IMR-90 (cell line): ENCODE results near the gene MINDY3. TPM values are rescaled to one million over a fixed set of nuclear protein-coding genes. Genes with fewer than 3 reads are reported as not detected.

Experiments
- ATAC-seq: fragments of 200-7000 bp; cut with Tn5 transposase; 2 replicates; pipeline ENCODE4 v1.9.1; 2020; ENCODE audit warnings: low read depth, mild to moderate bottlenecking, moderate library complexity
- BruUV-seq: library from RNA; stranded (reverse); fragments of 400-500 nt; replicated peaks from 2 replicates; lab custom pipeline; 2021; lab: Mats Ljungman, UMichigan
- CTCF ChIA-PET: fragments of 300-600 bp; formaldehyde crosslinking; extraction: SDS; loops from one replicate; lab custom pipeline; 2021; ENCODE audit warnings: antibody characterized with exemption; lab: Yijun Ruan, JAX
- POLR2A ChIA-PET: fragments of 300-600 bp; sonication (Branson Sonifier 250); formaldehyde crosslinking; loops from one replicate; lab custom pipeline; 2022; ENCODE audit warnings: antibody characterized with exemption; ENCODE audit not compliant: unreplicated experiment; lab: Charles Lee
- DNase-seq: peaks from one replicate; pipeline ENCODE4 v3.0.0; 2013
- H2AFZ ChIP-seq: replicated peaks from 2 replicates; pipeline ENCODE3; 2013; ENCODE audit warnings: low read length, mild to moderate bottlenecking; ENCODE audit not compliant: poor library complexity
- H2AK5ac ChIP-seq: 2 replicates; pipeline ENCODE4 v1.6.1; 2013; ENCODE audit warnings: low read depth, low read length, inconsistent platforms
- H2AK9ac ChIP-seq: replicated peaks from 2 replicates; pipeline ENCODE3; 2013; ENCODE audit warnings: mild to moderate bottlenecking, low read depth, low read length, moderate library complexity; ENCODE audit not compliant: poor library complexity
- H2BK120ac ChIP-seq: 2 replicates; pipeline ENCODE4 v1.6.1; 2013; ENCODE audit warnings: low read depth, low read length, inconsistent platforms
- H2BK15ac ChIP-seq: 3 replicates; pipeline ENCODE4 v1.6.1; 2013; ENCODE audit warnings: low read depth, low read length, inconsistent platforms
- H2BK20ac ChIP-seq: 2 replicates; pipeline ENCODE4 v1.6.1; 2013; ENCODE audit warnings: low read depth, mild to moderate bottlenecking, inconsistent platforms, low read length, moderate library complexity
- H2BK5ac ChIP-seq: 2 replicates; pipeline ENCODE4 v1.6.1; 2013; ENCODE audit warnings: mild to moderate bottlenecking, low read depth, low read length, inconsistent platforms; ENCODE audit not compliant: poor library complexity, severe bottlenecking
- H3K14ac ChIP-seq: replicated peaks from 2 replicates; pipeline ENCODE4 v1.6.1; 2013; ENCODE audit warnings: low read depth, low read length, inconsistent platforms
- H3K18ac ChIP-seq: 2 replicates; pipeline ENCODE4 v1.6.1; 2013; ENCODE audit warnings: low read depth, low read length, control low read depth
- H3K23ac ChIP-seq: 2 replicates; pipeline ENCODE4 v1.6.1; 2013; ENCODE audit warnings: low read depth, low read length, inconsistent platforms
- H3K27ac ChIP-seq: 2 replicates; pipeline ENCODE4 v1.5.1; 2013; ENCODE audit warnings: mild to moderate bottlenecking, control low read depth, low read length; ENCODE audit not compliant: insufficient read depth
- H3K27me3 ChIP-seq: 2 replicates; pipeline ENCODE4 v1.6.1; 2013; ENCODE audit warnings: low read length; ENCODE audit not compliant: control insufficient read depth, insufficient read depth
- H3K36me3 ChIP-seq: 2 replicates; pipeline ENCODE4 v1.6.1; 2013; ENCODE audit warnings: low read length, mixed read lengths; ENCODE audit not compliant: control insufficient read depth, insufficient read depth
- H3K4ac ChIP-seq: 2 replicates; pipeline ENCODE4 v1.6.1; 2013; ENCODE audit warnings: low read depth, low read length, inconsistent platforms
- H3K4me1 ChIP-seq: 2 replicates; pipeline ENCODE4 v1.6.1; 2013; ENCODE audit warnings: low read length, mixed read lengths; ENCODE audit not compliant: control insufficient read depth, insufficient read depth
- H3K4me2 ChIP-seq: 2 replicates; pipeline ENCODE4 v1.6.1; 2013; ENCODE audit warnings: low read depth, mild to moderate bottlenecking, control low read depth, low read length, moderate library complexity
- H3K4me3 ChIP-seq: 2 replicates; pipeline ENCODE4 v1.5.1; 2013; ENCODE audit warnings: low read depth, mild to moderate bottlenecking, control low read depth, low read length, moderate library complexity; ENCODE audit not compliant: insufficient read depth
- H3K56ac ChIP-seq: 2 replicates; pipeline ENCODE4 v1.6.1; 2013; ENCODE audit warnings: low read length, inconsistent platforms; ENCODE audit not compliant: insufficient read depth; ENCODE audit errors: extremely low read depth
- H3K79me1 ChIP-seq, 2 experiments: 2 replicates each; pipeline ENCODE4 v1.6.1; 2013; ENCODE audit warnings: low read length in 2 of 2, inconsistent platforms in 1 of 2, low read depth in 1 of 2
- H3K9ac ChIP-seq: 2 replicates; pipeline ENCODE4 v1.6.1; 2013; ENCODE audit warnings: low read depth, low read length, control low read depth
- H3K9me1 ChIP-seq: 2 replicates; pipeline ENCODE4 v1.6.1; 2013; ENCODE audit warnings: low read length, inconsistent platforms; ENCODE audit not compliant: insufficient read depth
- H3K9me3 ChIP-seq: 2 replicates; pipeline ENCODE4 v1.6.1; 2013; ENCODE audit warnings: low read length; ENCODE audit not compliant: control insufficient read depth, insufficient read depth
- H4K20me1 ChIP-seq: 2 replicates; pipeline ENCODE4 v1.6.1; 2013; ENCODE audit warnings: low read length, inconsistent platforms; ENCODE audit not compliant: insufficient read depth
- H4K5ac ChIP-seq: 2 replicates; pipeline ENCODE4 v1.6.1; 2013; ENCODE audit warnings: mild to moderate bottlenecking, low read depth, low read length, control low read depth
- H4K8ac ChIP-seq, 2 experiments: 2 replicates each; pipeline ENCODE4 v1.6.1; 2013; ENCODE audit warnings: low read depth in 2 of 2, low read length in 2 of 2, control low read depth in 1 of 2, inconsistent platforms in 1 of 2
- H4K91ac ChIP-seq: 2 replicates; pipeline ENCODE4 v1.6.1; 2013; ENCODE audit warnings: low read depth, low read length, inconsistent platforms; ENCODE audit not compliant: insufficient read depth
- BHLHE40 ChIP-seq: fragments of 150-350 bp; IDR thresholded peaks from 2 replicates; pipeline ENCODE4 v1.6.1; 2016; ENCODE audit warnings: mild to moderate bottlenecking, low read depth, low read length
- CEBPB ChIP-seq: IDR thresholded peaks from 2 replicates; pipeline ENCODE4 v1.6.1; 2012; ENCODE audit warnings: low read depth, low read length, improper control_type of control experiment
- CHD1 ChIP-seq: IDR thresholded peaks from 2 replicates; pipeline ENCODE4 v1.6.1; 2012; ENCODE audit warnings: low read depth, low read length, improper control_type of control experiment
- ELK1 ChIP-seq: fragments of 150-350 bp; IDR thresholded peaks from 2 replicates; pipeline ENCODE4 v1.6.1; 2016; ENCODE audit warnings: low read depth, mild to moderate bottlenecking, low read length, moderate library complexity, borderline replicate concordance
- FOS ChIP-seq: fragments of 150-350 bp; IDR thresholded peaks from 2 replicates; pipeline ENCODE4 v1.6.1; 2016; ENCODE audit warnings: low read depth, low read length
- MAFK ChIP-seq: IDR thresholded peaks from 2 replicates; pipeline ENCODE4 v1.6.1; 2012; ENCODE audit warnings: low read depth, low read length, improper control_type of control experiment
- MAZ ChIP-seq: IDR thresholded peaks from 2 replicates; pipeline ENCODE4 v1.6.1; 2012; ENCODE audit warnings: low read depth, mild to moderate bottlenecking, low read length, improper control_type of control experiment, moderate library complexity, borderline replicate concordance
- MXI1 ChIP-seq: IDR thresholded peaks from 2 replicates; pipeline ENCODE4 v1.6.1; 2012; ENCODE audit warnings: low read depth, mild to moderate bottlenecking, low read length, moderate library complexity, borderline replicate concordance
- NFE2L2 ChIP-seq: fragments of 150-350 bp; IDR thresholded peaks from 2 replicates; pipeline ENCODE4 v1.6.1; 2016; ENCODE audit warnings: low read depth, mild to moderate bottlenecking, low read length
- POLR2A ChIP-seq: IDR thresholded peaks from 2 replicates; pipeline ENCODE4 v1.6.1; 2012; ENCODE audit warnings: mild to moderate bottlenecking, low read depth, low read length
- RAD21 ChIP-seq: IDR thresholded peaks from 2 replicates; pipeline ENCODE4 v1.6.1; 2012; ENCODE audit warnings: low read length, improper control_type of control experiment
- RCOR1 ChIP-seq: IDR thresholded peaks from 2 replicates; pipeline ENCODE4 v1.6.1; 2012; ENCODE audit warnings: mild to moderate bottlenecking, low read length, improper control_type of control experiment; ENCODE audit not compliant: insufficient replicate concordance
- RFX5 ChIP-seq: IDR thresholded peaks from 2 replicates; pipeline ENCODE4 v1.8.0; 2012; ENCODE audit warnings: low read depth, mild to moderate bottlenecking, low read length, moderate library complexity
- SMC3 ChIP-seq: fragments of 150-350 bp; IDR thresholded peaks from 2 replicates; pipeline ENCODE4 v1.6.1; 2016; ENCODE audit warnings: low read depth, mild to moderate bottlenecking, antibody characterized with exemption, low read length, moderate library complexity
- WGBS, 2 experiments: methylation state at CpG; one replicate each; pipeline versions ENCODE4 v1.1.5 to v1.1.7; 2013; ENCODE audit warnings: missing lambda C conversion rate in 2 of 2; ENCODE audit not compliant: insufficient read length in 1 of 2; ENCODE audit errors: extremely low coverage in 2 of 2; 5-methylcytosine and 5-hydroxymethylcytosine counted together
- dilution Hi-C: fragments of 300-500 bp; cut with HindIII; formaldehyde crosslinking; loops from one replicate; pipeline ENCODE4 v1.14.3; 2018; ENCODE audit warnings: low sequenced_read_pairs; ENCODE audit not compliant: unreplicated experiment
- in situ Hi-C: fragments of 300-500 bp; cut with MboI; formaldehyde crosslinking; loops from 3 replicates; pipeline ENCODE4 v1.14.3; 2019; ENCODE audit warnings: low sequenced_read_pairs, inconsistent platforms, mixed read lengths
- intact Hi-C: fragments of 100-400 bp; cut with micrococcal nuclease; formaldehyde crosslinking; loops from 2 replicates; pipeline ENCODE4 v1.10.0; 2022
- polyA plus RNA-seq, 3 experiments: library from polyadenylated mRNA; depleted of rRNA; stranded (reverse); fragments of >200 nt; gene quantifications; 2 replicates each; pipeline ENCODE4 v1.2.3, GENCODE V29; 2012; ENCODE audit warnings: low replicate concordance in 1 of 3
- total RNA-seq: library from RNA; depleted of rRNA; stranded (reverse); fragments of >200 nt; gene quantifications from 2 replicates; pipeline ENCODE4 v1.2.3, GENCODE V29; 2012
- TF ChIP-seq, protein P1 (sequence below): fragments of 150-350 bp; IDR thresholded peaks from 2 replicates; pipeline ENCODE4 v1.6.1; 2017; ENCODE audit warnings: mild to moderate bottlenecking, antibody characterized with exemption, low read length, low read depth
- TF ChIP-seq, protein P2 (sequence below): conservative IDR thresholded peaks from 2 replicates; pipeline ENCODE4 v1.5.1; 2012; ENCODE audit warnings: mild to moderate bottlenecking, low read depth, low read length, improper control_type of control experiment

The MINDY3 gene
- total and polyA plus RNA-seq, 2 of the 4 experiments (the other 2 are of a cell fraction): 13.9 to 14.5 TPM

- in situ Hi-C loops (no loop called here), dilution Hi-C loops (no loop called here), intact Hi-C loops (no loop called here)
- H2BK120ac ChIP-seq: no peak overlapping the region
- ATAC-seq: no peak
- H3K56ac ChIP-seq: no peak overlapping the region
- no peak overlapping the region for H4K5ac ChIP-seq
- no peak overlapping the region for H2BK5ac ChIP-seq
- DNase-seq: no peak
- no peak overlapping the region for H2AFZ ChIP-seq
- no peak overlapping the region for H2AK9ac ChIP-seq
- BruUV-seq: no TSS peak
- H3K18ac ChIP-seq: no peak overlapping the region
- no peak overlapping the region for H4K8ac ChIP-seq
- H4K20me1 ChIP-seq: no peaks in the 10 kb centered on the region
- WGBS, 2 experiments: no CpG with 5 or more reads among the region's 4 CpGs
- H3K23ac ChIP-seq: no peak overlapping the region
- H3K4me2 ChIP-seq: no peak overlapping the region
- no peak overlapping the region for H3K14ac ChIP-seq
- no peak overlapping the region for H2BK15ac ChIP-seq
- no peak overlapping the region for H2BK20ac ChIP-seq
- no peaks in the 10 kb centered on the region; the same call in 1 of the 2 replicates for H3K9me1 ChIP-seq
- H3K36me3 ChIP-seq: peaks cover 8% of the 10 kb centered on the region
- H3K4me1 ChIP-seq: no peaks in the 10 kb centered on the region; the same call in 1 of the 2 replicates
- no peak overlapping the region for H3K4ac ChIP-seq
- ChIA-PET POLR2A (no interaction called here), CTCF (interaction anchor here (0.8 kb wide), 1 partner anchor 12 kb away, joined by 3 read pairs; no protein-coding TSS in a partner anchor)
- no peak overlapping the region for H3K4me3 ChIP-seq
- H3K27me3 ChIP-seq: no peaks in the 10 kb centered on the region
- H3K79me1 ChIP-seq: peaks cover 0 to 5% of the 10 kb centered on the region in 2 experiments; a peak in 1 of 4 replicates
- no peak overlapping the region for H3K27ac ChIP-seq
- no peak for TF ChIP-seq CEBPB
- TF ChIP-seq SMC3: no peak
- no peak for TF ChIP-seq RCOR1
- no peak for TF ChIP-seq NFE2L2
- TF ChIP-seq RAD21: no peak
- TF ChIP-seq, protein P1, sequence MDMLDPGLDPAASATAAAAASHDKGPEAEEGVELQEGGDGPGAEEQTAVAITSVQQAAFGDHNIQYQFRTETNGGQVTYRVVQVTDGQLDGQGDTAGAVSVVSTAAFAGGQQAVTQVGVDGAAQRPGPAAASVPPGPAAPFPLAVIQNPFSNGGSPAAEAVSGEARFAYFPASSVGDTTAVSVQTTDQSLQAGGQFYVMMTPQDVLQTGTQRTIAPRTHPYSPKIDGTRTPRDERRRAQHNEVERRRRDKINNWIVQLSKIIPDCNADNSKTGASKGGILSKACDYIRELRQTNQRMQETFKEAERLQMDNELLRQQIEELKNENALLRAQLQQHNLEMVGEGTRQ: no peak
- TF ChIP-seq, protein P2, sequence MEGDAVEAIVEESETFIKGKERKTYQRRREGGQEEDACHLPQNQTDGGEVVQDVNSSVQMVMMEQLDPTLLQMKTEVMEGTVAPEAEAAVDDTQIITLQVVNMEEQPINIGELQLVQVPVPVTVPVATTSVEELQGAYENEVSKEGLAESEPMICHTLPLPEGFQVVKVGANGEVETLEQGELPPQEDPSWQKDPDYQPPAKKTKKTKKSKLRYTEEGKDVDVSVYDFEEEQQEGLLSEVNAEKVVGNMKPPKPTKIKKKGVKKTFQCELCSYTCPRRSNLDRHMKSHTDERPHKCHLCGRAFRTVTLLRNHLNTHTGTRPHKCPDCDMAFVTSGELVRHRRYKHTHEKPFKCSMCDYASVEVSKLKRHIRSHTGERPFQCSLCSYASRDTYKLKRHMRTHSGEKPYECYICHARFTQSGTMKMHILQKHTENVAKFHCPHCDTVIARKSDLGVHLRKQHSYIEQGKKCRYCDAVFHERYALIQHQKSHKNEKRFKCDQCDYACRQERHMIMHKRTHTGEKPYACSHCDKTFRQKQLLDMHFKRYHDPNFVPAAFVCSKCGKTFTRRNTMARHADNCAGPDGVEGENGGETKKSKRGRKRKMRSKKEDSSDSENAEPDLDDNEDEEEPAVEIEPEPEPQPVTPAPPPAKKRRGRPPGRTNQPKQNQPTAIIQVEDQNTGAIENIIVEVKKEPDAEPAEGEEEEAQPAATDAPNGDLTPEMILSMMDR: no peak
- no peak for TF ChIP-seq BHLHE40
- TF ChIP-seq MAFK: no peak
- TF ChIP-seq RFX5: no peak
- TF ChIP-seq FOS: no peak
- TF ChIP-seq POLR2A: no peak
- no peak for TF ChIP-seq CHD1
- no peak for TF ChIP-seq MXI1
- TF ChIP-seq MAZ: no peak
- TF ChIP-seq ELK1: no peak
- no peak overlapping the region for H4K91ac ChIP-seq
- H3K9me3 ChIP-seq: no peaks in the 10 kb centered on the region
- no peak overlapping the region for H3K9ac ChIP-seq
- H2AK5ac ChIP-seq: no peak overlapping the region
These were observed 56.2 kb downstream of the MINDY3 start for GRCh38 chr10:15804109-15804508.
